Measurements from ENCODE around the gene CLDN5.

CLDN5 gene

GRCh38 chr22:19519041-19519926 is 4.9 kb downstream of the CLDN5 start:
- H3K36me3 ChIP-seq, result peaks cover 64% of the 10 kb centered on the region

GRCh38 chr22:19518635-19519034 is 5.6 kb downstream of the CLDN5 start:
- H3K4me3 ChIP-seq (ENCODE audit: low read depth, low read length), result no peak overlapping the region
- TF ChIP-seq CTCF (IDR thresholded peaks at IDR 0.05; ENCODE audit: low read depth, low read length), result no peak
- DNase-seq, result no peak
- H3K27me3 ChIP-seq (ENCODE audit: insufficient read depth, low read depth, severe bottlenecking), result no peaks in the 10 kb centered on the region
- H3K9me3 ChIP-seq (ENCODE audit: severe bottlenecking), result no peaks in the 10 kb centered on the region
- no peak overlapping the region for H3K27ac ChIP-seq
- peaks cover 65% of the 10 kb centered on the region for H3K36me3 ChIP-seq

More at GRCh38 chr22:19519041-19519926, 4.9 kb downstream of the CLDN5 start:
- Histone ChIP-seq H3K9me3 (ENCODE audit: severe bottlenecking) (no peaks in the 10 kb centered on the region), H3K27ac (no peak overlapping the region), H3K4me3 (ENCODE audit: low read depth, low read length) (no peak overlapping the region), H3K27me3 (ENCODE audit: insufficient read depth, low read depth, severe bottlenecking) (no peaks in the 10 kb centered on the region)
- DNase-seq, result no peak
- TF ChIP-seq CTCF (IDR thresholded peaks at IDR 0.05; ENCODE audit: low read depth, low read length), result no peak

GRCh38 chr22:19517919-19518611 is 6.1 kb downstream of the CLDN5 start:
- no peak overlapping the region for H3K27ac ChIP-seq
- no peak for DNase-seq
- TF ChIP-seq CTCF (IDR thresholded peaks at IDR 0.05; ENCODE audit: low read depth, low read length), result no peak
- H3K9me3 ChIP-seq (ENCODE audit: severe bottlenecking), result no peaks in the 10 kb centered on the region
- H3K4me3 ChIP-seq (ENCODE audit: low read depth, low read length), result no peak overlapping the region
- peaks cover 67% of the 10 kb centered on the region for H3K36me3 ChIP-seq
- no peaks in the 10 kb centered on the region for H3K27me3 ChIP-seq (ENCODE audit: insufficient read depth, low read depth, severe bottlenecking)

- Histone ChIP-seq H3K4me3 (ENCODE audit: low read depth, low read length) (no peak overlapping the region), H3K27ac (peak overlapping the region; percentile 99), H3K36me3 (peaks cover 72% of the 10 kb centered on the region), H3K27me3 (ENCODE audit: insufficient read depth, low read depth, severe bottlenecking) (no peaks in the 10 kb centered on the region), H3K9me3 (ENCODE audit: severe bottlenecking) (peaks cover 3% of the 10 kb centered on the region)
- no peak for TF ChIP-seq CTCF (IDR thresholded peaks at IDR 0.05; ENCODE audit: low read depth, low read length)
- DNase-seq, result no peak
These were observed 7.1 kb downstream of the CLDN5 start for GRCh38 chr22:19517171-19517500.

GRCh38 chr22:19516378-19517170 is 7.6 kb downstream of the CLDN5 start:
- DNase-seq, result no peak
- peaks cover 71% of the 10 kb centered on the region for H3K36me3 ChIP-seq
- H3K27ac ChIP-seq, result peak overlapping the region; percentile 99
- H3K27me3 ChIP-seq (ENCODE audit: insufficient read depth, low read depth, severe bottlenecking), result no peaks in the 10 kb centered on the region
- TF ChIP-seq CTCF (IDR thresholded peaks at IDR 0.05; ENCODE audit: low read depth, low read length), result no peak
- no peak overlapping the region for H3K4me3 ChIP-seq (ENCODE audit: low read depth, low read length)
- peaks cover 3% of the 10 kb centered on the region for H3K9me3 ChIP-seq (ENCODE audit: severe bottlenecking)
